Hepatocyte (in vitro differentiated cells): ENCODE measurements around the gene SDK1.

Experiments used
- EZH2 ChIP-seq: fragments of 200-600 bp; sonication (generic); IDR thresholded peaks from 2 replicates; pipeline ENCODE4 v1.6.1; 2016; ENCODE audit warnings: antibody characterized with exemption, mild to moderate bottlenecking, borderline replicate concordance
- TF ChIP-seq, protein P1 (sequence below): fragments of 200-600 bp; sonication (generic); IDR thresholded peaks from 2 replicates; pipeline ENCODE4 v1.5.1; 2016; ENCODE audit warnings: antibody characterized with exemption, mild to moderate bottlenecking; ENCODE audit not compliant: poor library complexity

DNA sequence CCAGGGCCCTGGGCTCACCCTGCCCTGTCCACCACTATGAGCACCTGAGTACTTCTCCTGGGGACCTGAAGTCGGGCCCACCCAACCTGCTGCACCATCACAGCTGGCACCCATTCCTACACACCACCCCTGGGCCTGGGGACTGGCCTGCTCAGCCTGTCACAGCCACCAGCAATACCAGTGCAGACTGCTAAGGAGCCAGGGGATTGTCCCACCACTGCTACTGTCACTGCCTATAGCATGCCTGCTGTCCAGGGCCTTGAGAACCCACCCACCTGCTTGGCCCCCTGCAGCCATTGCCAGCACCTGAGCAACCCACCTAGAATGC, 756.2 kb downstream of the SDK1 start:
- TF ChIP-seq, protein P1, sequence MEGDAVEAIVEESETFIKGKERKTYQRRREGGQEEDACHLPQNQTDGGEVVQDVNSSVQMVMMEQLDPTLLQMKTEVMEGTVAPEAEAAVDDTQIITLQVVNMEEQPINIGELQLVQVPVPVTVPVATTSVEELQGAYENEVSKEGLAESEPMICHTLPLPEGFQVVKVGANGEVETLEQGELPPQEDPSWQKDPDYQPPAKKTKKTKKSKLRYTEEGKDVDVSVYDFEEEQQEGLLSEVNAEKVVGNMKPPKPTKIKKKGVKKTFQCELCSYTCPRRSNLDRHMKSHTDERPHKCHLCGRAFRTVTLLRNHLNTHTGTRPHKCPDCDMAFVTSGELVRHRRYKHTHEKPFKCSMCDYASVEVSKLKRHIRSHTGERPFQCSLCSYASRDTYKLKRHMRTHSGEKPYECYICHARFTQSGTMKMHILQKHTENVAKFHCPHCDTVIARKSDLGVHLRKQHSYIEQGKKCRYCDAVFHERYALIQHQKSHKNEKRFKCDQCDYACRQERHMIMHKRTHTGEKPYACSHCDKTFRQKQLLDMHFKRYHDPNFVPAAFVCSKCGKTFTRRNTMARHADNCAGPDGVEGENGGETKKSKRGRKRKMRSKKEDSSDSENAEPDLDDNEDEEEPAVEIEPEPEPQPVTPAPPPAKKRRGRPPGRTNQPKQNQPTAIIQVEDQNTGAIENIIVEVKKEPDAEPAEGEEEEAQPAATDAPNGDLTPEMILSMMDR: no peak
- no peak for TF ChIP-seq EZH2
